HG03097 (cell line): Measurements from ENCODE around the gene ITGBL1.

Experiments
- ATAC-seq: cut with Tn5 transposase; IDR thresholded peaks from one replicate; pipeline ENCODE4 v1.9.1; 2021; ENCODE audit not compliant: unreplicated experiment, low FRiP score

Gene ITGBL1

DNA sequence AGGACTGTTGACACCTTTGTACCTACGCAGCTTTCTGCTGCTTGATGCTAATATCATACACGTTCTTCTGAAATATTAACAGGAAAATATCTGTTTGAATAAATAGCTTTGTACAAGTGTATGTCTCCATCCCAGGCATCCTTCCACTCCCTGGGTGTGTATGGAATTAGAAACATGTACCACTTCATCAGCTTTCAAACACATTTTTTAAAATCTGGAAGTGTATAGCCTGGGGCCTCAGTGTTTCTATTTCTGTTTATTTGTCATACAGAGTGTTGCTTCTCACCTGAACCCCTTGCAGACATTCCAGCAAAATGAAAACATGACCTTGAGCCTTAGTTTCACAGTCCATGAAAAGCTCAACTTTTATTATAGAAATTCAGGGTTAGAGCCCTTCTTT is 168.6 kb downstream of the ITGBL1 start:
- no peak for ATAC-seq

DNA sequence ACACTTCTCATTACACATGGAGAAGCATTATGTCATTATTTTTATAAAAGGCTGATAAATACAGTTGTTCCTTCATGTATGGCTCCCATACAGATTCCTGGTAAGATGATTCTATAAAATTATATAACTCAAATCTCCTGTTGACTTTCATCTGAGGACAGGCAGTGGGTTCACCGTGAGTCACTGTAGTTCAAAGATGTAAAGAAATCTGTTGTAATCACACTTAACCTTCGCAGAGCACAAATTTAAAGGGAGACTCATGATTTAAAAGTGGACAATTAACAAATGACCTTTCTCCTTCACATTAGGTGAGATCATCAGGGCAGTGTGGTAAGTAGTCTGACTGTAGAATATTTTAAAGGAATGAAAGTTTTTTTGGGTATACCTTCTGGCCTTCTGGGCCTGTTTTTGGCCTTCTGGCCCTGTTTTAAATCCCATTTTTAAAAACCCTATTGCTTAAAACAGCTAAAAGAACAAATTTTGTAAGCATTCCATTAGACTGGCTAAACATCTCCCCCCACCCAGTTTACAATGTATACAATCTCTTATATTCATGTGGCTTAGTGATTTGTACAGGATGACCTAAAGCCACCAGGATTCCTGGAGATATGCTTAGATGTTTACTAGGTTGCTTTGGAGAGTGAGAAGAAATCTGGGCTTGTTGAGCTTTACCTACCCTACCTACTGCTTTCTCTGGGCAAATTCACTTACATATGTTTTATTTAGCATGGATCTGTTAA is 171.2 kb downstream of the ITGBL1 start:
- no peak for ATAC-seq

GRCh38 chr13:101624210-101624922 is 171.9 kb downstream of the ITGBL1 start:
- no peak for ATAC-seq

DNA sequence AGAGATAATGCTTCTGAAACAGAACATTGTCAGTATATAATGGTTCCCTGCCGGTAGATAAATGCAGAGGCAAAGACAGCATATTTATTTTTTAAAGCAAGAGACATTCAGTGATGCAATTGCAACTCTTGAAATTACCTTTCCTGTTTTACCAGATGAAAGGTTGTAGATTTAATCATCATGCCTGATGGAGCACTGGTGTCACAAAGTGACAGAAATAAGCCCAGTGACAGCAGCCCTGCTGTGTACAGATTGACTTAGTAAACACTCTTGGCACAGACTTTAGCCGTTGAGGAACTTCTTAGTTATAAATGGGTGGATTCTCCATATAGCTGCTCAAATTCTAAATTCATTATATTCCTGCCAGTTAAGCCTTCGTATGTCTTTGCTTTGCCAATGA is 172.5 kb downstream of the ITGBL1 start:
- ATAC-seq, result no peak

DNA sequence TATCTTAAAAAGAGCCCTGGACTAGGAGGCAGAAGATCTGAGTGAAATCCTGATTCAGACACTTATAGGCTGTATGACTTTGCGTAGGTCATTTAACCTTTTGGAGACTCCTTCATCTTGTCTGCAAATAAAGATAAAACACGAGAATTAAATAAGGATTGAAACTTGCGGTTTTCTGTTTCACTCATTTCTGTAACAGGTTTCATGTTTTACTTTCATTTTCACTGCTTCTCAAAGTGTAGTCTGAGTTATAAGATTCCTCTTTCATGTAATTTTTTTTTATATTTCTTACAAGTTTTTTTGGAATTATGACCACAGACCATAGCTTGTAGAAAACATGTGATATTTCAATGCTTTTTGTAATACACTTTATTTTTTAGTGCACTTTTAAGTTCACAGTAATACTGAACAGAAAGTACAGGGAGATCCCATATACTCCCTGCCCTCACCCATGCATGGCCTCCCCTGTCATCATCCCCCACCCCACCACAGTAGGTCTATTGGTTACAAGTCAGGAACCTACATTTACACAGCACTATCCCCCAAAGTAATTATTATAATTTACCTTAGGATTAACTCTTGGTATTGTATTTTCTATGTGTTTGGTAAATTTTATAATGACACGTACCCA is 174.6 kb downstream of the ITGBL1 start:
- peak; percentile 89 for ATAC-seq

GRCh38 chr13:101627556-101627943 is 175.1 kb downstream of the ITGBL1 start:
- peak; percentile 35 for ATAC-seq

GRCh38 chr13:101628900-101629299 is 176.4 kb downstream of the ITGBL1 start:
- no peak for ATAC-seq

- ATAC-seq, result no peak
Measured at GRCh38 chr13:101631395-101631794, 178.9 kb downstream of the ITGBL1 start.

- ATAC-seq, result no peak
Measured at GRCh38 chr13:101634142-101634541, 181.7 kb downstream of the ITGBL1 start.

DNA sequence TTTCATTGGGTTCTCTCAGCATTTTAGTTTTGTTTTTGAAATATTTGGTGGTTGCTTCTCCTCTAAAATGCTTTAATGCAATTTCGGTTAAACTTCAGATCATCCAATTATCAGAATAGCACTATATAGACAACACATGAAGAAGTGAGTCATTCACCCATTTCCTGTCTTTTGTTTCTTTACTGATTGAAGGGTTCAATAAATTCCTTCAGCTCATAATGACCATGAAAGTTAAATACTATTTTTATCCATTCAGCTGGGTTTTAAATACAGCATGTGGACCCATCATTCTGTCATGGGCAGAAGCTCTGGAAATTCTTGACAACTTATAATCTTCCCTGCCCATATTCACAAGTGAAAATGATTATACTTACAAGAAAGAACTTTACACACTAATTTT is 187.2 kb downstream of the ITGBL1 start:
- ATAC-seq, result no peak

DNA sequence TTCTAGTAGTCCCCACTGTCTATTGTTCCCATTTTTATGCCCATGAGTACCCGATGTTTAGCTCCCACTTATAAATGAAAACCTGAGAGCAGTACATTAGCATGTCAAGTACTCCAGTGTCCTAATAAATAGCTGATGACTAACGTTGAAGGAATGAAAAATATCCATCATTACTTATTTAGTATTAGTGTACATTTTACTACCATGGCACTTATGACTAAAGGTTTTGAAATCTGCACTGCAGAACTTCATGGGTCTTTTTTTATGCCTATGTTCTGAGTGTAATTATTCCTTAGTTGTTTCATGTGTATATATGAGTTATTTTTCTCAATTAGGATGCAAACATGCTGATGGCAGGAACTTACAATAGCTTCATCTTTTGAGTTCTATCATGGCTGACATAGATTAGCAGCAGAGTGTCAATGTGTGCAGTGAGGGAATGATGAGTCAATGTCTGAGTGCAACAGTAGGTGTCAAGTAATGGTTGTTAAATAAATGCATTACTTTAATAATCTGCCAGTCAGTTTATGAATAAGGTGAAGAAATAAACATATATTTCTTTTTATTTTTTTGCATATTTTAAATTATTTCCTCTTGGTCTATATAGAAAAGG is 188.4 kb downstream of the ITGBL1 start:
- ATAC-seq, result no peak

DNA sequence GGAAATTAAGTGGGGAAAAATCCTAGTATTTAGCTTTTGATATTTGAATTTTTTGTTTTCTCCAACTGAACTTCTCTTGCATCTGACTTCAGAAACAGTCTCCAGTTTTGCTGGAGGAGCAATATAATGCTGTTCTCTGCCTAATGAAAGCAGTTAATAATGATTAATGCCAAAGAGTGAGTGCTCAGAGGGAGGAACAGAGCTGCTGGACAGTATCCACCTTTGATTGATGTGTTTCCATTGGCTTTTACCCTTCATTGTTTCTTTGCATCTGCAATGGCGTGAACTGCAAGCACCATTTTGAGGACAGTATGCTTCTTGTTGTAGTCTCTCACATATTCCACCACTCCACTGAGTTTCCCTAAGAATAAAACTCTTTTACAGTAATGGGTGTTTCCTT is 193.4 kb downstream of the ITGBL1 start:
- ATAC-seq, result no peak

DNA sequence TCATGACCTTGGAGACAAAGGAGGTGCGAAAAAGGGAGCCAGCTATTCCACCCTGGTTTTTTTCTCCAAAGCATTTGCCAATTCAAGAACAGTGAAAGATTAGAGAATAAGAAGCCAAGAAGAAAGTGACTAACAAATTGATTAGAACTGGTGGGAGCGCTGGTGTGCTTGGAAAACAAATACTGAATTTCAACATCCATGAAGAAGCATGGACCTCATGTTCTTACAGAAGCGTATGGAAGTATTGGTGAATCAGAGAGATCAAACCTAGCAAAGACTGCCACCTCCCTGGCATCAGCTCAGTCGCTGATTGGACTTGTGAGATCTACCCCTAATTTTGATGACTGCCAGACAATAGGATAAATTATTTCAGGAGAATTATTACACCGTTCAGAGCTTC is 195.3 kb downstream of the ITGBL1 start:
- ATAC-seq, result no peak

DNA sequence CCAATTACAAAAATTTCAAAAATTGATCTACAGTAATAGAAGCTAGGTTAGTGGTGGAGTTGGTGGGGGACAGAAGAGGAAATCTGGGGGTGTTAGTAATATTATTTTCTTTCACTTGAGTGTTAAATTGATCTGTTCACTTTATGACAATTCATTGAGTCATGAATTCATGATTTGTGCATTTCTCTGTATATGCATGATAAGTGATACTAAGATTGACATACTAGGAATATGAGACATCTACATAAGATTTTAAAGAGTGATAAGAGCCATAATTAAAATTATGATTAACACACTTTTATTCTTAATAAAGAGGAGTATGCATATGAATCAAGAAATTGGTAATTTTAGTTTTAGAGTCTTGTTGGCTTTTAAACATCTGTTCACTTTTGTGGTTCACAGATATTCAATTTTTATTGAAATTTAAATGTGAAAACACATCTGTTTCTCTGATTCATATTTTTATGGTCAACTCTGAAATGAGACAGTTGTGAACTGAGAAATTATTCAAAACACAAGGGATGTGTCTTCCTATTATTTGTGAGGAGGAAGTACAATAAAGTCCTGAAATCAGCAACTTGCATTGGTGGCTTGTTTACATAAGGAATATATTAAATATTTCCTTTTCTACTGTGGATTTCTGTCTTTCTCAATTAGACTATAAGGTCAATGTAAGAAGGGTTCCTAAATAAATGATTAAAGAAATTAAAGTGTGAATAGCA is 196.5 kb downstream of the ITGBL1 start:
- no peak for ATAC-seq

DNA sequence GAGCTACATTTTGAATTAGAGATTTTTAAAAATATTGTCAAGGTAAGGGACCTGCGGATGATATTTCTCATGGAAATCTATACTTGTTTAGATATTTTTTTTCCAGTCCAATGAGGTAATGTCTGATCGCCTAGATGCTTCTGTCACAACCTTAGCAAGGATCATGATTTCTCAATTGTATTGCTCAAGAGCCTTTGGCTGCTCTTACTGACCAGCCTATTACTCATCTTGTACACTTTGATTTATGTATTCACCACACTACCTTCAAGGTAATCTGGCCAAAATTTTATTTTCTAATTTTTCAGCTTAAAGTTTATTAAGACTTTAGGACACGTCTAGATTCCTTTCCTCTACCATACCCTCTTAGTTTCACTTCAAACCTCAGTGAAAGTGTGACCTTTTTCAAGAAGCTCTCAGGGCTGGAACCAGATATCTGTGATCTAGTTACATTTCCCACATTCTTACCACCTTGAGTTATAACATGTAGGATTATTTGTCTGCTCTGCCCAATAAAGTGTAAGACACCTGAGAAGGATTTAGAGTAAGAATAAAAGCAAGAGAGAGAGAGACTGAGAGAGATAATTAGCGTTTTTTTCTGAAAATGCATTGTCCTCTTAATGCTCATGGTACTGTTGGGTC is 197.1 kb downstream of the ITGBL1 start:
- no peak for ATAC-seq

DNA sequence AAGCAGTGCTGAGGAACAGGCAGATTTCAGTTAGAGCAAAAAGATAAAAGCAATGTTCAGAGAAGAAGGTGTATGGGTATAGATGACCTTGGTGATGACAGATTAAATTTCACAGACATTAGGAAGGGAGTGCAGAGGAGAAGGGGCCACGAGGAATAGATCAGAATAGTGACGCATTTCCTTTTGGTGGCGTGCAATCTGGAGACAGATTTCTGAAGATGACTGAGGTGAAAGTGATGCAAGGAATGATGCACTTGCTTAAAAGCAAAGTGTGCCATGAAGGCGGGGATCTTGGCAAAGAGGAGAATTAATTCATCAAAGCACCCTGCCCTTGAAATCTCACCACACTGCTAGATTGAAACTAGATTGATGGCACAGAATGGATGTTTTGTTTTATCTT is 202.4 kb downstream of the ITGBL1 start:
- no peak for ATAC-seq

DNA sequence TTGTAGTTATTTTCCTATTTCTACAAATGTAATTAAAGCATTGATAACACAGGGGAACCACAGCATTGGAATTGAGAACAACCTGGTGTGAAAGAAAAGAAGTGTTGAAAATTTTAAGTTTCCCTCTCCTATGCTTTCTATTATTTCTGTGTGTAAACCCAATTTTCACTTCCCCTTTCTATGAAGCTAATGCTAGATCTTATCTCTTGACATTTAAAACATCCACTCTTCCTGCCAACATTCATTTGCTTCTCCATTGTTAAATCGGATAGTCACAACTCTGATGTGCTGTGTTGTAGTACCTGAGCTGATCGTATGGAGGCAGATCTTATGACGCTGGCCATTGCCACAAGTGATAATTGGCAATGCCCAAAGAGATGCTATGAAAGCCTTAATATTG is 203.0 kb downstream of the ITGBL1 start:
- no peak for ATAC-seq

- no peak for ATAC-seq
Measured at GRCh38 chr13:101660711-101661110, 208.2 kb downstream of the ITGBL1 start.

DNA sequence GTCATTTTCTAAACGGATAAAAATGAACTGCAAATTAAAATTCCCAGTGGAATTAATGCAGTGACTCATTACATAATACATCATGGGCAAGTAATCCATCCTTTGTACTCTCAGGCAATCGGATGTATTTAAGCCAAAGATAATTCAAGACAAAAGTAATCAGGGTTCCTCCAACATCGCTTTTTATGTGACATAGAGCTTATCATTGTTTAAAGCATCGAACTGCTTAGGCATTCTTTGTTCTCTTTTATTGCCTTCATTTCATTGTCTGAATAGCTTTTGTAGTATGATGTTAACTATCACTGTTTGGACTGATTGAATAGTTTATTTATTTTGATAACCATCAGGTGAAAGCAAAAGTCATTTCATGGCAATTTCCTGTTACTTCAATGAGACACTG is 209.4 kb downstream of the ITGBL1 start:
- no peak for ATAC-seq

GRCh38 chr13:101673360-101674105 is 221.1 kb downstream of the ITGBL1 start:
- ATAC-seq, result no peak
